ENCODE measurements around the gene AGRN.

AGRN gene

DNA sequence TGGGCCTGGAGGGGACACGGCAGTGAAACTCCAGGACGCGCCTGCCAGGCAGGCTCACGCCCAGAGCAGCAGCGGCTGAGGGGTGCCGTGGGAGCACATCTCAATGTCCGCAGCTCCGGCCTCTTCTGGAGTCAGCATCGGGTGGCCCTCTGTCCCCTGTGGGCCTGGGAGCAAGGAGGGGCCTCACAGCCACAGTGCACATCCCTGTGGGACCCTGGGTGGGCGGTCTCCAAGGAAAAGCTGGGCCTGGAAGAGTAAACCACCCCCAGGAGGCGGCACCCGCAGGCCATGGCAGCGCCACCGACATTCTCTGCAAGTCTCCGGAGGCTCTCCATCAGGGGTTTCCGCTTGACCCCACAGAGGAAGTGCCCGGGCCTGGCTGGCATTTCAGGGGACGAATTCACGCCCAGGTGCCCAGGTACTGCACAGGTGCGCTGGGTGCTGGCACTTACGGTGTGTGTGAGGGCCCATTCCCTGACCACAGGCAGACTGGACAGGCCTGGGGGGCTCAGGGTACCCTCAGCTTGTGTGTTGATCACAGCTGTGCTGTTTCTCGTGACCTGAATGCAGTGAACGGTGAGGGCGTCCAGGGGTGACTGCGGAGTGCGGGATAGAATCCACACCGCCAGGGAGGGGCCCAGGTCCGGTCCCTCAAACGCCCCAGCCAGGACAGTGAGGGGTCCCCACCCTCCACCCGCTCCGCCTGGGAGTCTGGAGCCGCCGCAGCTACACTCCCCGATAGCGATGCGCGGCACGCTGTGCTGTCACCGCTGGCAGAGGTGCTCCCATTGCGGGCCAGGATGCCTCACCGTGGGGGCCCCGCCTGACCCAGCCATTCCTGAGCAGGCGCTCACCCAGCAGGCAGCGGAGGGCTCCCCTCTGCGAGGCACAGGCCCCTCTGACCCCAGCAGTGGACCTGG is 70.8 kb downstream of the AGRN start:
- no peaks in the 10 kb centered on the region for H3K27me3 ChIP-seq (replicated peaks in 2 of 5; ENCODE audit: control insufficient read depth in 4 of 5, insufficient read depth in 5 of 5, low read length in 4 of 5)
- ChIA-PET POLR2A (no interaction called here), CTCF (no interaction called here)
- no peaks in the 10 kb centered on the region for H3K9me3 ChIP-seq (ENCODE audit: control extremely low read depth in 1 of 5, control insufficient read depth in 4 of 5, insufficient read depth in 2 of 5, low read depth in 1 of 5, low read length in 4 of 5)
- H3K4me1 ChIP-seq (ENCODE audit: control extremely low read depth in 1 of 4, control insufficient read depth in 4 of 4, insufficient read depth in 4 of 4, low read length in 3 of 4): no peaks in the 10 kb centered on the region
- DNase-seq: no peak
- WGBS (ENCODE audit: insufficient coverage): 95% methylated on average over 44 of the region's 45 CpGs
- no peak overlapping the region for H3K27ac ChIP-seq (ENCODE audit: insufficient read depth in 1 of 2, low read depth in 1 of 2, low read length in 2 of 2, poor library complexity in 1 of 2, severe bottlenecking in 2 of 2)
- H3K36me3 ChIP-seq (ENCODE audit: control insufficient read depth in 4 of 4, insufficient read depth in 4 of 4, low read length in 3 of 4): peaks cover 0 to 4% (median 0%) of the 10 kb centered on the region in 4 experiments
- H3K4me3 ChIP-seq (ENCODE audit: control insufficient read depth in 1 of 7, extremely low read depth in 1 of 7, insufficient read depth in 4 of 7, low read depth in 2 of 7, low read length in 6 of 7): no peak overlapping the region

DNA sequence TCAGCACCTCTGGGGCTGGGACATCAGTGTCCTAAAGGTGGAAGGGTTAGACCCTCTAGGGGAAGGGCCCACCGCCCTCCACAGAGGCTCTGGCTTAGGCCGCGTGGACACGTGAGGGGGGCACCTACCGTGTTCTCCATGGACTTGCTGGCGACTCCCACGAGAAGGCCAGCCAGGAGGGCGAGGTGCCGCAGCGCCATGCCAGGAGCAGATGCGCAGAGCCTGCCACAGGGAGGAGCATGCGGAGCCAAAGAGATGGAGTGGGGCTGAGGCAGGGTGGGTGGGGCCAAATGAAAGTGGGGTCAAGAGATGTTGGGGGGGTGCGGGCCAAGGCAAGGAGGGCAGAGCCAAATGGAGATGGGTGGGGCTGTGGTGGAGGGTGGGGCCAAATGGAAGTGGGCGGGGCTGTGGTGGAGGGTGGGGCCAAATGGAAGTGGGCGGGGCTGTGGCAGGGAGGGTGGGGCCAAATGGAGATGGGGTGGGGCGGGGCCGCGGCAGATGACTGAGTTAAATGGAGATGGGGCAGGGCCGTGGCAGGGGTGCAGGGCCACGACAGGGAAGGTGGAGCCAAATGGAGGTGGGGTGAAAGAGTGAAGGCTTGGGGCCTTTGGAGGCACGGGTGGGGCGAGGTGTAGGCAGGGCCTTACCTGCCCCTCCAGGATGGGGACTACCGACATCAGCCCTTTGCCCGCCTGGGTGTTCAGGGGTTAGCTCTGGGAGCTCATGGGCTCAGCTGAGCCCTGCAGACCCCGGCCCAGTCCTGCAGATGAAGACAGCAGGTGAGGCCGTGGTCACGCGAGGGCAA is 71.6 kb downstream of the AGRN start:
- ChIA-PET CTCF (no interaction called here), POLR2A (no interaction called here)
- H3K9me3 ChIP-seq (ENCODE audit: control extremely low read depth in 1 of 5, control insufficient read depth in 4 of 5, insufficient read depth in 2 of 5, low read depth in 1 of 5, low read length in 4 of 5): no peaks in the 10 kb centered on the region
- H3K27ac ChIP-seq (ENCODE audit: insufficient read depth in 1 of 2, low read depth in 1 of 2, low read length in 2 of 2, poor library complexity in 1 of 2, severe bottlenecking in 2 of 2): no peak overlapping the region
- no peaks in the 10 kb centered on the region for H3K4me1 ChIP-seq (ENCODE audit: control extremely low read depth in 1 of 4, control insufficient read depth in 4 of 4, insufficient read depth in 4 of 4, low read length in 3 of 4)
- no peak overlapping the region for H3K4me3 ChIP-seq (ENCODE audit: control insufficient read depth in 1 of 7, extremely low read depth in 1 of 7, insufficient read depth in 4 of 7, low read depth in 2 of 7, low read length in 6 of 7)
- H3K36me3 ChIP-seq (ENCODE audit: control insufficient read depth in 4 of 4, insufficient read depth in 4 of 4, low read length in 3 of 4): peaks cover 0 to 3% (median 0%) of the 10 kb centered on the region in 4 experiments
- no peaks in the 10 kb centered on the region for H3K27me3 ChIP-seq (replicated peaks in 2 of 5; ENCODE audit: control insufficient read depth in 4 of 5, insufficient read depth in 5 of 5, low read length in 4 of 5)
- WGBS (ENCODE audit: insufficient coverage): 98% methylated on average over 14 of the region's 28 CpGs
- no peak for DNase-seq

DNA sequence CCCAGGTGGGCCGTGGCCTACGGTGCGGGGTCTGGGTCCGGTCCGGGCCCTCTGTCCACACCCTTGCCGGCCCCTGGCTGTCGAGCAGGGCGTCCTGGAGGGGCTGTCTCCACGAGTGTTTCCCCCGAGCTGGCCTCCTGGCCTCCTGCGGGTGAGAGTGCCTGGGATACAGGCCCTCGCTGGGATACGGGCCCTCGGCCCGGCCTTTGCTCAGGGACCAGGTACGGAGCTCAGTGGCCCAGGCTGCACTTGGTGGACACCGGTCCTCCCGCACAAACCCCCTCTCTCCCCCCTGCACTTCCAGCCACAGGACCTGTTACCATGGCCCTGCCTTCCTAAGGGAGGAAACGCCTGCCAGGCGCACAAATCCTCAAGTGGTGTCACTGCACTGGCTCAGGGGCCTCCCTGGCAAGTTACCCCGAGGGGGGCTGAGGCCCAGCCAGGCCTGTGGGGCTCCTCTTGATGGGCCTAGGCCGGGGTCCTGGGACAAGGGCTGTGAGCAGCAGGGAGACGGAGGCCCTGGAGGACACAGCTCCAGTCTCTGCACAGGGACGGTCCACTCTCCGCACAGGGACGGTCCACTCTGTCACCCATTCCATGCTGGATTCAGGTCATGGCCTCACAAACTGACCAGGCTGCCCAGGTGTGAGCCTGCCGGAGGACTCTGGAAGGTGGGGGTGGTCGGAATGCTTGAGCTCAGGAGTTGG is 72.4 kb downstream of the AGRN start:
- 98% methylated on average over 25 of the region's 28 CpGs for WGBS (ENCODE audit: insufficient coverage)
- Histone ChIP-seq H3K4me3 (ENCODE audit: control insufficient read depth in 1 of 7, extremely low read depth in 1 of 7, insufficient read depth in 4 of 7, low read depth in 2 of 7, low read length in 6 of 7) (no peak overlapping the region), H3K36me3 (ENCODE audit: control insufficient read depth in 4 of 4, insufficient read depth in 4 of 4, low read length in 3 of 4) (no peaks in the 10 kb centered on the region), H3K27ac (ENCODE audit: insufficient read depth in 1 of 2, low read depth in 1 of 2, low read length in 2 of 2, poor library complexity in 1 of 2, severe bottlenecking in 2 of 2) (no peak overlapping the region), H3K27me3 (replicated peaks in 2 of 5; ENCODE audit: control insufficient read depth in 4 of 5, insufficient read depth in 5 of 5, low read length in 4 of 5) (no peaks in the 10 kb centered on the region), H3K9me3 (ENCODE audit: control extremely low read depth in 1 of 5, control insufficient read depth in 4 of 5, insufficient read depth in 2 of 5, low read depth in 1 of 5, low read length in 4 of 5) (no peaks in the 10 kb centered on the region), H3K4me1 (ENCODE audit: control extremely low read depth in 1 of 4, control insufficient read depth in 4 of 4, insufficient read depth in 4 of 4, low read length in 3 of 4) (no peaks in the 10 kb centered on the region)
- DNase-seq: no peak
- ChIA-PET POLR2A (no interaction called here), CTCF (interaction anchor here (0.8 kb wide), 1 partner anchor 32 kb away, joined by 3 read pairs; no protein-coding TSS in a partner anchor)

DNA sequence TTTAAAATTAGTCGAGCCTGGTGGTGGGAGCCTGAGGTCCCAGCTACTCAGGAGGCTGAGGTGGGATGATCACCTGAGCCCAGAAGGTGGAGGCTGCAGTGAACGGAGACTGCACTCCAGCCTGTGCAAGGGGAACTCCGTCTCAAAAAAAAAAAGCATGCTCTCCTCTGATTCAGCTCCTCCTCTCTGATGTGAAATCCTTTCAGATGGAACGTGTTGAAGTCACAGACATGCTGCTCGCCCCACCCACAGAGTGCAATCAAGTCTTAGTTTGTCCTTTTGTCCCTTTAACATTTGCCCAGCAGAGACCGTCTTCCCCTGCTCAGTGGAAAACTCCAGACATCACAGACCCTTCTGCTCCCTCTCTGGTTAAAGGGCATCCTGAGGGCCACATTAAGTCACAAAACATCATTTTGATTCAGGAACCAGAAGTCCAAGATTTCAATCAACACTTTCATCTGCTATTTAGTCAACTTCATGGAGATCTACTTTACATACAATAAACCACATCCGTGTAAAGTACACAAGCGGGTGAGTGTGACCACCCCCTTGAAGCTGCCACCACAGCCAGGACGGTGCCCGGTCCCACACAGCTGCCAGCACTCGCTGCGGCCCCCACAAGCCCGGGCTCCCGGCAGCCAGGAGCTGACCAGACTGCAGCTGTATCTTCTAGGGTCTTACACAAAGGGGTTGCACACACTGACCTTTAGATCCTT is 73.1 kb downstream of the AGRN start:
- ChIA-PET CTCF (interaction anchor here (0.8 kb wide), 1 partner anchor 32 kb away, joined by 3 read pairs; no protein-coding TSS in a partner anchor), POLR2A (no interaction called here)

DNA sequence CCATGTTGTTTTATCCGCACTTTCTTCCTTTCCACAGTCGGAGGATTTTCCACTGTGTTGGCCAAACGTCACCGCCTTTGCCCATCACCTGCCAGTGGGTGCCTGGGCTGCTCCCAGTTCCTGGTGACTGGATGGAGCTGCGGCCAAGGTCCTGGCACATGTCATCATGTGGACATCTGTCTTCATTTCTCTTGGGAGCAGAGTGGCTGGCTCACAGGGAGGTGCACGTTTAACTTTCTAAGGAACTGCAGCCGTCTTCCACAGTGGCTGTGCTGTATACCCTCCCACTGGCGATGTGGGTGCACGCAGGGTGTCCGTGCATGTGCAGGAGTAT is 73.7 kb downstream of the AGRN start:
- DNase-seq: no peak
- Histone ChIP-seq H3K9me3 (ENCODE audit: control extremely low read depth in 1 of 5, control insufficient read depth in 4 of 5, insufficient read depth in 2 of 5, low read depth in 1 of 5, low read length in 4 of 5) (no peaks in the 10 kb centered on the region), H3K27ac (ENCODE audit: insufficient read depth in 1 of 2, low read depth in 1 of 2, low read length in 2 of 2, poor library complexity in 1 of 2, severe bottlenecking in 2 of 2) (no peak overlapping the region), H3K36me3 (ENCODE audit: control insufficient read depth in 4 of 4, insufficient read depth in 4 of 4, low read length in 3 of 4) (no peaks in the 10 kb centered on the region), H3K4me3 (ENCODE audit: control insufficient read depth in 1 of 7, extremely low read depth in 1 of 7, insufficient read depth in 4 of 7, low read depth in 2 of 7, low read length in 6 of 7) (no peak overlapping the region), H3K4me1 (ENCODE audit: control extremely low read depth in 1 of 4, control insufficient read depth in 4 of 4, insufficient read depth in 4 of 4, low read length in 3 of 4) (no peaks in the 10 kb centered on the region), H3K27me3 (replicated peaks in 2 of 5; ENCODE audit: control insufficient read depth in 4 of 5, insufficient read depth in 5 of 5, low read length in 4 of 5) (no peaks in the 10 kb centered on the region)
- POLR2A ChIA-PET: no interaction called here
- CTCF ChIA-PET: no interaction called here
- 97% methylated on average over 10 of the region's 10 CpGs for WGBS (ENCODE audit: insufficient coverage)

More for the DNA sequence above, 73.1 kb downstream of the AGRN start:
- Histone ChIP-seq H3K27me3 (replicated peaks in 2 of 5; ENCODE audit: control insufficient read depth in 4 of 5, insufficient read depth in 5 of 5, low read length in 4 of 5) (no peaks in the 10 kb centered on the region), H3K36me3 (ENCODE audit: control insufficient read depth in 4 of 4, insufficient read depth in 4 of 4, low read length in 3 of 4) (no peaks in the 10 kb centered on the region), H3K4me3 (ENCODE audit: control insufficient read depth in 1 of 7, extremely low read depth in 1 of 7, insufficient read depth in 4 of 7, low read depth in 2 of 7, low read length in 6 of 7) (no peak overlapping the region), H3K4me1 (ENCODE audit: control extremely low read depth in 1 of 4, control insufficient read depth in 4 of 4, insufficient read depth in 4 of 4, low read length in 3 of 4) (no peaks in the 10 kb centered on the region), H3K9me3 (ENCODE audit: control extremely low read depth in 1 of 5, control insufficient read depth in 4 of 5, insufficient read depth in 2 of 5, low read depth in 1 of 5, low read length in 4 of 5) (no peaks in the 10 kb centered on the region), H3K27ac (ENCODE audit: insufficient read depth in 1 of 2, low read depth in 1 of 2, low read length in 2 of 2, poor library complexity in 1 of 2, severe bottlenecking in 2 of 2) (no peak overlapping the region)
- WGBS (ENCODE audit: insufficient coverage): 95% methylated on average over 12 of the region's 14 CpGs
- DNase-seq: no peak

DNA sequence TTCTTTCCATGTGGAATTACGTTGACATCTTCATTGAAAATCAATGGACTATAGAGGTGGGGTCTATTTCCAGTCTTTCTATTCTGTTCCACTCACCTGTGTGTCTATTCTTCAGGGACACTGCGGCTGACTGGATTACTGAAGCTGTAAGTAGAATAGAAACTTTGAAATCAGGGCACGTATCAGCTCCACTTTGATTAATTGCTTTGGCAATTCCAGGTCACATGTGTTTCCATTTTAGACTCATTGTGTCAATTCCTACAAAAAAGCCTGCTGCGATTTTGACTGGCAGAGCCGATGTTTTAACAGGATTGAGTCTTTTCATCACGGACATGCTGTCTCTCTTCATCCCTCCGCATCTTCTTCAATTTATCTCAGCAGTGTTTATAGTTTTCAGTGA is 75.1 kb downstream of the AGRN start:
- H3K27me3 ChIP-seq (replicated peaks in 2 of 5; ENCODE audit: control insufficient read depth in 4 of 5, insufficient read depth in 5 of 5, low read length in 4 of 5): no peaks in the 10 kb centered on the region
- peaks cover 0 to 3% (median 0%) of the 10 kb centered on the region in 5 experiments for H3K9me3 ChIP-seq (ENCODE audit: control extremely low read depth in 1 of 5, control insufficient read depth in 4 of 5, insufficient read depth in 2 of 5, low read depth in 1 of 5, low read length in 4 of 5)
- no peak overlapping the region for H3K4me3 ChIP-seq (ENCODE audit: control insufficient read depth in 1 of 7, extremely low read depth in 1 of 7, insufficient read depth in 4 of 7, low read depth in 2 of 7, low read length in 6 of 7)
- H3K36me3 ChIP-seq (ENCODE audit: control insufficient read depth in 4 of 4, insufficient read depth in 4 of 4, low read length in 3 of 4): no peaks in the 10 kb centered on the region
- no peaks in the 10 kb centered on the region for H3K4me1 ChIP-seq (ENCODE audit: control extremely low read depth in 1 of 4, control insufficient read depth in 4 of 4, insufficient read depth in 4 of 4, low read length in 3 of 4)
- no peak for DNase-seq
- H3K27ac ChIP-seq (ENCODE audit: insufficient read depth in 1 of 2, low read depth in 1 of 2, low read length in 2 of 2, poor library complexity in 1 of 2, severe bottlenecking in 2 of 2): no peak overlapping the region
- 94% methylated on average over 5 of the region's 7 CpGs for WGBS (ENCODE audit: insufficient coverage)
- ChIA-PET CTCF (interaction anchor here (1.3 kb wide), 1 partner anchor 12 kb away, joined by 3 read pairs; no protein-coding TSS in a partner anchor), POLR2A (no interaction called here)
